Stimulated activated CD8-positive, alpha-beta memory T cell treated with anti-CD3 and anti-CD28 coated beads, Interleukin-7, amount 100 ng/mL, for 24 hours (primary cell): ENCODE measurements around the gene HCRTR1.
"Not testable (repeated sequence)": the region's sequence is repeated elsewhere in the genome, so short reads cannot be mapped to it uniquely, and the experiment has no call there.

ENCODE experiments used
- DNase-seq: peaks from one replicate; pipeline ENCODE4 v3.0.0-alpha.2; 2020; ENCODE audit warnings: low read depth

The HCRTR1 gene

DNA sequence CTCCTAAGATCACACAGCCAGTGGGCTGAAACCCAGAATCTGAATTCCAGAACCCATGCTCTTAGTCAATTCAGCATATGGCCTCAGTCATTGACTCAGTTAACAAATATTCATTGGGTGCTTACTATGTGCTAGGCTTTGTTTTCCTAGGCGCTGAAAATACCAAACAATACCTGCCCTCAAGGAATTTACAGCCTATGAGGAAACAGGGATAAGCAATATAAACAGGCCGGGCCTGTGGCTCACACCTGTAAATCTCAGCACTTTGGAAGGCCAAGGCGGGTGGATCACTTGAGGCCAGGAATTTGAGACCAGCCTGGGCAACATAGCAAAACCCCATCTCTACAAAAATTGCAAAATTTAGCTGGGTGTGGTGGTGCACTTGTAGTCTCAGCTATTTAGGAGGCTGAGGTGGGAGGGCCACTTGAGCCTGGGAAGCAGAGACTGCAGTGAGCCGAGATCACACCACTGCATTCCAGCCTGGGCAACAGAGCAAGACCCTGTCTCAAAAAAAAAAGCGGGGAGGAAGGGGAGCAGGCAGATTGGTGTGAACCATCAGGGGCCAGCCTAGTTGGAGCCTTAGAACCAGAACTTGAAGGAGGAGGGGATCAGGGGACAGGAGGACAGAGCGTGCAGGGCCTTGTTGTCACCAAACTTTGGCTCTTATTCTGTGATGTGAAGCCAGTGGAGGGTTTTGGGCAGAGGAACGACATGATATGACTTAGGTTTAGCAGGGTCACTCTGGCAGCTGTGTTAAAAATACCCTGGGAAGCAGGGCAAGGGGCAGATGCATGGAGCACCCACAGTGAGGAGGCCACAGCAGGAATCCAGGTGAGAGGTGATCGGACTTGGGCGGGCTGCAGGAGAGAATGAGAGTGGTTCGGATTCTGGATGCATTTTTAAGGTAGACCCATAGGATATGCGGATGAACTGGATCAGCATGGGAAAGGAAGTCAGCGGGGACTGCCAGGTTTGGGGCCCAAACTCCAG lies 35.4 kb upstream of the HCRTR1 start:
- no peak for DNase-seq

DNA sequence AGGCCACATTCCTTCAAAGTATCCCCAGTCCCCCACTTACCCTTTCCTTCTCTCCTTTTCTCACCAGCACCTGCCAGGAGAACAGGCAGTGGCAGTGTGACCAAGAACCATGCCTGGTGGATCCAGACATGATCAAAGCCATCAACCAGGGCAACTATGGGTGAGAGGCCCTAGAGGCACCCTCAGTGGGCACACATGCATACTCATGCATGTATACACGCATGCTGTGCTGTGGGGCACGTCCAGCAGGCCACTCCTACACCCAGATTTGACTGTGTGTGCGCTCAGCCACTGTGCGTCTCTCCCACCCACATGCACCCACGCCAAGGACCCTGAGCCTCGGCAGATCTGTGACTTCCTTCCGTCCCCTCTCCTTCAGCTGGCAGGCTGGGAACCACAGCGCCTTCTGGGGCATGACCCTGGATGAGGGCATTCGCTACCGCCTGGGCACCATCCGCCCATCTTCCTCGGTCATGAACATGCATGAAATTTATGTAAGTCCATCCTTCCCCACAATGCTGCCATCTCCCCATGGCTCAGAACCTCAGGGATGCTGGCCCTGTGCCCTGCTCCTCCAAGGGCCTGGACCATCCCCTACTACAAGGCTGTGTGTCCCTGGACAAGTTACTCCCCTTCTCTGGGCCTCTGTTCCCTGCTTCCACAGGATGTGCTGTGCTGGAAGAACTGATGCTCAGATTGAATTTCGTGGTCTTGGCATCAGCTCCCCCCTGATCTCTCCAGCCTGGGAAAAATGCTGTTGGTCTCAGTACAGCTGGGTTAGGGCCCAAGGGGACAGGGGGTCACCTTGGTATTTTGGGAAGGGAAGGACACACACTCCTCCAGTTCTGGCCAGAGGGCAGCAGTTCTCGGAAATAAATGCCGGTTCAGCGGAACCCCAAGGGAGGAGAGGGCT lies 34.2 kb upstream of the HCRTR1 start:
- DNase-seq, result no peak

GRCh38 chr1:31583995-31584868 lies 33.3 kb upstream of the HCRTR1 start:
- no peak for DNase-seq

DNA sequence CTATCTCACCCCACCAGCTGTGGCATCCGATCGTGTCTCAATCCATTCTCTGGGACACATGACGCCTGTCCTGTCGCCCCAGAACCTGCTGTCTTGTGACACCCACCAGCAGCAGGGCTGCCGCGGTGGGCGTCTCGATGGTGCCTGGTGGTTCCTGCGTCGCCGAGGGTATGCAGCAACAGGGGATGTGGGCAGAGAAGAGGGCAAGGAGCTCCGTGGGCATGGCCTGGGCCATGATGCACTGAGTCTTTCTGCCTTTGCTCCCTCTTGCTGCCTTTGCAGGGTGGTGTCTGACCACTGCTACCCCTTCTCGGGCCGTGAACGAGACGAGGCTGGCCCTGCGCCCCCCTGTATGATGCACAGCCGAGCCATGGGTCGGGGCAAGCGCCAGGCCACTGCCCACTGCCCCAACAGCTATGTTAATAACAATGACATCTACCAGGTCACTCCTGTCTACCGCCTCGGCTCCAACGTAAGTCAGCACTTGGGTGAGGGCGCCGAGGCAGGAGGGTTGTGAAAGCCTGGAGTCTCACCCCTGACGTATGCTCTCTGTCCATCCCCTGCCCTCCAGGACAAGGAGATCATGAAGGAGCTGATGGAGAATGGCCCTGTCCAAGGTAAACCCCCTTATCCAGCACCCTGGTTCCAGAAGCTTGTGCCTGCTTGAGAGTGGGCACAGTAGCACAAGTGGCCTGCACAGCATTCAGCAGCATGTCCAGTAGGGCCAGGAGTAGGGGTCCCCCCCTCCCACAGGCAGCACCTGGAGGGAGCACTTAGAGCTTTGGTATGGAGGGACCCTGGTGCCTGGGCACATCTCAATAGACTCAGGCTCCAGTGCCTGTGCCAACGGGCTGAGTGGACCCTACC lies 32.4 kb upstream of the HCRTR1 start:
- DNase-seq, result no peak

DNA sequence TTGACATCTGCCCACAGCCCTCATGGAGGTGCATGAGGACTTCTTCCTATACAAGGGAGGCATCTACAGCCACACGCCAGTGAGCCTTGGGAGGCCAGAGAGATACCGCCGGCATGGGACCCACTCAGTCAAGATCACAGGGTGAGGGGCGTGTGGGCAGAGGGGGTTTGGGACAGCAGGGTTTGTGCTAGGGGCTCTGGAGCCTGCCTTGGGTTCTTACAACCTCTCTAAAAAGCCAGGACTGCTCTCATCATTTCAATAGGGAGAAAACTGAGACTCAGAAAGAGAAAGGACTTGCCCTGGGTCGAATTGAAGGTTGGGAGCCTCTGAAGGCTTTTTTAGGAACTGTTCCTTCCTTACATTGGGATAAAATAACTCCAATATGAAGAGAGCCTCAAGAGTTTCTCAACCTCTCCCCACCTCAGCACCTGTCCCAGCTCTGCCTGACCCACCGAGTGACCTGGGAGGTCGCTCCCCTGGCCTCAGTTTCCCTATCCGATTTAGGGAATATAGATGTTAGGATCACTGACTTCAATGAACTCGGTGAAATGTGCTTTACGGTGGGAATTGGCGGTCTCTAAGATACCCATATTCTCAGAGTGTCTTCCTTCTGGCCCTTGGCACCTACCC lies 31.6 kb upstream of the HCRTR1 start:
- no peak for DNase-seq

- DNase-seq, result no peak
Observed at GRCh38 chr1:31586376-31587327, 30.8 kb upstream of the HCRTR1 start.

GRCh38 chr1:31587328-31587699 lies 30.2 kb upstream of the HCRTR1 start:
- DNase-seq, result not testable (repeated sequence)

DNA sequence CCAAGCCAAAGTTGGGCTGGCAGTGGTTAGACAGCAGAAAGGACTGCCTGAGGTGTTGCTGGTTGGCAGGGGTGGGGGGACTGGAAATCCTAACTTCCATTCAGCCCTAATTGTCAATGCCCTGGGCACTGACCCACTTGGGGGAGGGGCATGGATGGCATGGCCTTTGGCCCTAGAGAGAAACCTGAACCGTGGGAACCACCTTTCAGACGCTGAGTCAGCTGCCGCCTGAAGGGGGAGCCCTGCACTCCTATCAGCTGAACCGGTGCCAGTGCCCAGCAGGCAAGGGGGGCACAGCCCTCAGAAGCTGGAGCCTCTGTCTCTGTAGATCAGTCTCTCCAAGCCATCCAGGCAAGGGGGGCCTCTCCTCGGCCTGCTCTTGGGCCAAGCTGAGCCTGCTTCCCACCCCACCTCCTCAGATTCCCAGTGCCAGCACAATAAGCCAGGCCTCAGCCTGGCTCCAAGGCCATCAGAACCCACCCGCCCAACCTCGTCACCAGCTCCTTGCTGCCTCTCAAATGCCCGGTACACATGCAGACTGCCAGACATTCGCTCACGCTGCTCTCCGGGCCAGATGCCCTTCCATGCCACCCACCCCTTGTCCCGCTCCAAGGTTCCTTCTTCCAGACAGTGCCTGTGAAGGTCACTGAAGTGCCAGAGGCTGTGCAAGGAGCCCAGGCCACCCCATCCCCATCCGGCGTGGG lies 29.6 kb upstream of the HCRTR1 start:
- DNase-seq, result peak; percentile 36

GRCh38 chr1:31588751-31589515 lies 28.6 kb upstream of the HCRTR1 start:
- no peak for DNase-seq

- no peak for DNase-seq
Observed at GRCh38 chr1:31591425-31592093, 25.9 kb upstream of the HCRTR1 start.

- DNase-seq, result no peak
Observed at GRCh38 chr1:31592132-31592531, 25.4 kb upstream of the HCRTR1 start.

- DNase-seq, result no peak
Observed at GRCh38 chr1:31593136-31593665, 24.3 kb upstream of the HCRTR1 start.

DNA sequence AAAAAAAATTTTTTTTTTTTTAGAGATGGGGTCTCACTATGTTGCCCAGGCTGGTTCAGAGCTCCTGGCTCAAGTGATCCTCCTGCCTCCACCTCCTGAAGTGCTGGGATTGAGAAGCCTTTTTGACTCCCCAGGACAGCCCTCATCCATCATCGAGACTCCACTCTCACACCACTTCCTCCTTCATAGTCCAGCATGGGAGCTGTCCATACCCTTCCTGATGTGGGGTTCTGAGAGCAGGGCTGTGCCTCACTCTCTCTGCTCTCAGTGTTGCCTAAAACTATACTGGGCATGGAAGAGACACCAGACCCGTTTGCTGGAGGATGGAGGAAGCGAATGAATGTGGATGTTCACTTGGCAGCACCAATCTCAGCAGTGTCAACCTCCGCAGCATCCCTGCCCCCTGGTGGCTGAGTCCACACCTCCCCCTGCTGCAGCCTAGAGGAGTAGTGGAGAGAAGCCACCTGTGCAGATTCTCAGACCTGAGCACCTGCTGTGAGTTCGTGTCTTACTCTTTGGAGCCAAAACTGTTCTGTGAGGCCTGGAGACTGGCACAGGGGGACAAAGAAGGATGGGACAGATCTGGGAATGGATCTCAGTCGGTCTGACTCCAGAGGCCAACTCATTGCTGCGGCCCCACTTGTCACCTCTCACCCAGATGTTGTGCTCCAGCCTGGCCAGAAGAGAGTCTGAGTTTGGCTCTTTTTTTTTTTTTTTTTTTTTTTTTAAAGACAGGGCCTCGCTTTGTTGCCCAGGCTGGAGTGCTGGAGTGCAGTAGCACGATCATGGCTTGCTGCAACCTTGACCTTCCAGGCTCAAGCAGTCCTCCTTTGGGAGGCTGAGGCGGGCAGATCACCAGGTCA lies 23.5 kb upstream of the HCRTR1 start:
- DNase-seq, result peak; percentile 43

GRCh38 chr1:31595836-31596736 lies 21.4 kb upstream of the HCRTR1 start:
- DNase-seq, result no peak

- no peak for DNase-seq
Observed at GRCh38 chr1:31596737-31597097, 20.8 kb upstream of the HCRTR1 start.
